T1000 (cell line): Measurements from ENCODE around the gene NELFE.
"Not testable (repeated sequence)": the region's sequence is repeated elsewhere in the genome, so short reads cannot be mapped to it uniquely, and the experiment has no call there.

ENCODE experiments used
- DNase-seq: peaks from one replicate; lab custom pipeline; 2025; ENCODE audit warnings: mixed read lengths; lab: John Stamatoyannopoulos, UW

NELFE gene, protein sequence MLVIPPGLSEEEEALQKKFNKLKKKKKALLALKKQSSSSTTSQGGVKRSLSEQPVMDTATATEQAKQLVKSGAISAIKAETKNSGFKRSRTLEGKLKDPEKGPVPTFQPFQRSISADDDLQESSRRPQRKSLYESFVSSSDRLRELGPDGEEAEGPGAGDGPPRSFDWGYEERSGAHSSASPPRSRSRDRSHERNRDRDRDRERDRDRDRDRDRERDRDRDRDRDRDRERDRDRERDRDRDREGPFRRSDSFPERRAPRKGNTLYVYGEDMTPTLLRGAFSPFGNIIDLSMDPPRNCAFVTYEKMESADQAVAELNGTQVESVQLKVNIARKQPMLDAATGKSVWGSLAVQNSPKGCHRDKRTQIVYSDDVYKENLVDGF

DNA sequence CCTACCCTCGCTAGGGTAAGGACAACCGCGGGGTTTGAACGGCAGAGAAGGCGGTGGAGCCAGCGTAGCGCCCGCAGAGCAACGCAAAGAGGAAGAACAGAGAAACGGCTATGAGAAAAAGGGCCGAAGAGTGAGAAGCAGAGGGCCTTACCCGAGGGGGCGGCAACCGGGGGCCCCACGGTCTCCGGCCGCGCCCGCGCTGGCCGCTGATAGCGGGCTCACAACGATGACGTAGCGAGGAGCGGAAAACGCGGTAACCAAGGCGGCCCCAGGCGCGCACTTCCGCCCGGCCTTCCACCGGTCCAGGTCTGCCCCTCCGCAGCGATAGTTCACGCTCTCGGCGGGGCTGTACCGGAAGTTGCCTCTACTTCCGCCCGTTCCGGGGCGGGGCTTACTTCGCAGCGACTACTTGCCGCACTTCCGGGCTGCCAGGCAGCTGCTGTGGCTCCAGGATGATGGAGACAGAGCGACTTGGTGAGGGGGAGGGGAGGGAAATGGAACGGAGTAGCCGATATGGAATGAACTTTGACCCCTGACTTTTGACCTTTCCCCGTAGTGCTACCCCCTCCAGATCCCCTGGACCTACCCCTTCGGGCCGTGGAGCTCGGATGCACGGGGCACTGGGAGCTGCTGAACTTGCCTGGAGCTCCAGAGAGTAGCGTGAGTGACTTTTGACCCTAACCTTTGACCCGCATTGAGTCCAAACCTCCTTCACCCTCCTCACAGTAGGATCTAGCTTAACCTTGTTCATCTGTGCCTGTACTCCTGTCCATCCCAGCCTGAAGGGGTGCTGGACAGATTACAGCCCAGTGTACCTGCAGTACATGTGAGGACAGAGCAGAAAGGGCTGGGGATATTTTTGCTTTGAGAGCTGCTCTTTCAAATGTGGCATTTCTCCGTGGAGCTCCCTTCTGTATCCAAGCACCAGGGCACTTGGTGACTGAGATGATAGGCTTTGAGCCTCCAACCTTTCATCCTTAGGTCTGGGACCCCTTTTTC, at the start of gene NELFE, which contains the start of gene SKIC2:
Gene NELFE (minus strand): TSS at position 231 of the 999 bp plus-strand sequence. CDS start 525 bp downstream, outside the sequence.
Gene SKIC2 (plus strand): TSS at position 435 of the 999 bp plus-strand sequence. CDS start 18 bp downstream, at position 453.
- peak; percentile 97 for DNase-seq

DNA sequence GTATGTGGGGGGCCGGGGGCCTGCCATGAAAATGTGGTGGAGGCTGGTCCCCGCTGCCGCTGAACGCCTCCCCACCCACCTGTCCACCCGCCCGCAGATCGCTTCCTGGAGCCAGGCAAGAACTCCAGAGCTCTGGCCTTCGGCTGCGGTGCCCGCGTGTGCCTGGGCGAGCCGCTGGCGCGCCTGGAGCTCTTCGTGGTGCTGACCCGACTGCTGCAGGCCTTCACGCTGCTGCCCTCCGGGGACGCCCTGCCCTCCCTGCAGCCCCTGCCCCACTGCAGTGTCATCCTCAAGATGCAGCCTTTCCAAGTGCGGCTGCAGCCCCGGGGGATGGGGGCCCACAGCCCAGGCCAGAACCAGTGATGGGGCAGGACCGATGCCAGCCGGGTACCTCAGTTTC, 49.3 kb upstream of the NELFE start:
- not testable (repeated sequence) for DNase-seq

- DNase-seq: not testable (repeated sequence)
These were observed 48.3 kb upstream of the NELFE start for GRCh38 chr6:32007086-32007485.

- not testable (repeated sequence) for DNase-seq
These were observed 47.3 kb upstream of the NELFE start for GRCh38 chr6:32005991-32006529.

DNA sequence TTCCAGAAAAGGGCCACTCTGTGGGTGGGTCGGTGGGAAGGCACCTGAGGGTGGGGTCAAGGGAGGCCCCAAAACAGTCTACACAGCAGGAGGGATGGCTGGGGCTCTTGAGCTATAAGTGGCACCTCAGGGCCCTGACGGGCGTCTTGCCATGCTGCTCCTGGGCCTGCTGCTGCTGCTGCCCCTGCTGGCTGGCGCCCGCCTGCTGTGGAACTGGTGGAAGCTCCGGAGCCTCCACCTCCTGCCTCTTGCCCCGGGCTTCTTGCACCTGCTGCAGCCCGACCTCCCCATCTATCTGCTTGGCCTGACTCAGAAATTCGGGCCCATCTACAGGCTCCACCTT, 46.7 kb upstream of the NELFE start:
- not testable (repeated sequence) for DNase-seq

GRCh38 chr6:32004864-32005537, 46.2 kb upstream of the NELFE start:
- not testable (repeated sequence) for DNase-seq

GRCh38 chr6:32004393-32004792, 45.6 kb upstream of the NELFE start:
- not testable (repeated sequence) for DNase-seq

- not testable (repeated sequence) for DNase-seq
These were observed 44.5 kb upstream of the NELFE start for GRCh38 chr6:32003301-32003700.

DNA sequence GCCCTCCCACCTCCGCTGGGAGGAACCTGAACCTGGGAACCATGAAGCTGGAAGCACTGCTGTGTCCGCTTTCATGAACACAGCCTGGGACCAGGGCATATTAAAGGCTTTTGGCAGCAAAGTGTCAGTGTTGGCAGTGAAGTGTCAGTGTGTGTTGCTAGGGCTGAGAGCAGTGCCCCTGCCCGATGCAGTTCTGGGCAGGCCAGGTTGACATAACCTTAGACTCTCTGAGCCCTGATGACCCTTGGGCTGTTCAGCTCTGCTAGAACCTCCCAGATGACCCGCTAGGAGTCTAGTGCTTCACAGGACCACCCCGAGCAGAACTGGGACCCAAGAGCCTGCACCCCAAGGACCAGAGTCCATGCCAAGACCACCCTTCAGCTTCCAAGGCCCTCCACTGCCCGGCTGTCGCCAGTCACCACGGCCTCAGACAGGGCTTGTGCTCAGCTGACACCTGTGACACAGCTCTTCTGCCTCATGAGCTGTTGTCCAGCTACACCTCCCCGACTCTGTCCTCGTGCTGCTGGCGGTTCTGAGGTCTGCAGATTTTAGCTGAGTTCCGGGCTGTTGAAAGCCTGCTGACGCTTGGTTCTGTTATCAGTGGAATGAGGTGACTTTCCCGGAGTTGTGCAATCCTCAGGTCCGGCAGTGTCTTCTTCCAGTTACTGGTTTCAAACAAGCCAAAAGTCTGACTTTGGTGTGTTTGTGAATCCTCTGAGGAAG, 43.9 kb upstream of the NELFE start:
- not testable (repeated sequence) for DNase-seq

DNA sequence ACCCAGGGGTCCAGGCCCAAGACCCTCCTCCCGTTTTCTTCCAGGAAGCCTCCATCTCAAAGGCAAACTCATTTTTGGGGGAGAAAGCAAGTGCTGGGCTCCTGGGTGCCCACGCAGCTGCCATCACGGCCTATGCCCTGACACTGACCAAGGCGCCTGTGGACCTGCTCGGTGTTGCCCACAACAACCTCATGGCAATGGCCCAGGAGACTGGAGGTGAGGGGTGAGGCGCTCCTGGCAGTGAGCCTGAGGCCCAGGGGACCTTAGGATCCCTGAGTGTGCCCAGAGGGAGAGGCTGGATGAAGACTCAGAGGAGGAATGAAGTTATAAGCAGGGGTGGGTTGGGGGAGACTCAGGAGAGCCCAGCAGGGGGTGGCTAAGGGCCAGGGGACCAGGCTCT, 37.6 kb upstream of the NELFE start:
- DNase-seq: not testable (repeated sequence)

GRCh38 chr6:31994421-31994820, 35.6 kb upstream of the NELFE start:
- not testable (repeated sequence) for DNase-seq

DNA sequence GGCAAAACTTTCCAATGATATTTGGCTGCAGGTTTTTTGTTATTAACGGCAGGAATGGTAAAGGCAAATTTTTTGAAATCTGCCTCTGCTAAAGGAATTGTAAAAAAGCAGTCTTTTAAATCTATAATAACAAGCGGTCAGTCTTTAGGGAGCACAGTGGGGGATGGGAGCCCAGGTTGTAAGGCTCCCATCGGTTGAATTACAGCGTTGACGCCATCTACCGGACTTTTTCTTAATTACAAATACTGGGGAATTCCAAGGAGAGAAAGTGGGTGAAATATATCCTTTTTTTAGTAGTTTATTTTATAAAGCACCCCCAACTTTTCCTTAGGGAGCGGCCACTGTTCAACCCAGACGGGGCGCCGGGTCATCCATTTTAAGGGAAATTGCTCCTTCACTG, 30.6 kb upstream of the NELFE start:
- not testable (repeated sequence) for DNase-seq

GRCh38 chr6:31981744-31982143, 23.0 kb upstream of the NELFE start, which contains the start of gene C4A:
Gene C4A (plus strand): TSS chr6:31982057. CDS start chr6:31982108, 51 bp downstream.
- not testable (repeated sequence) for DNase-seq

GRCh38 chr6:31980998-31981397, 22.2 kb upstream of the NELFE start:
- DNase-seq: not testable (repeated sequence)

DNA sequence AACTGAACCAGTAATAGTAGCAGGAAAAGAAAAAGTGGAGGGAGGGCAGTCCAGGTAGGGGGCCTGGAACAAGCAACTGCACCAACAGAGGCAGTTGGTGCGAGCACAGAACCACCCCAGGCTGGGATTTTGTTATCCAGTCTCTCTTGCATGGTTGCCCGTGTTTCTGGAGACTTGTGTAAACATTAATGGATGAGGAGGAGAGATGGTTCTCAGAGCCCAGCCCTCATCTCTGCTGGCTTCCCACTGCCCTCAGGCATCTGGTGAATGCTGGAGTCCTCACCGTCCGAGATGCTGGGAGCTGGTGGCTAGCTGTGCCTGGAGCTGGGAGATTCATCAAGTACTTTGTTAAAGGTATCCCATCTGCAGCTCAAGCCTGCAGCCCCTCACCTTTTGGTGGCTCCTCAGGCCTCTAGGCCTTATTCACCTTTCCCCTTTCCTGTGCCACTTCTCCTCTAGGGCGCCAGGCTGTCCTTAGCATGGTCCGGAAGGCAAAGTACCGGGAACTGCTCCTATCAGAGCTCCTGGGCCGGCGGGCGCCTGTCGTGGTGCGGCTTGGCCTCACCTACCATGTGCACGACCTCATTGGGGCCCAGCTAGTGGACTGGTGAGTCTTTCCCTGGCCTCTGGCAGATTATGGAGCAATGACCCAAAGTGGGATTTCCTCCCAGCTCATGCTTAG, 21.6 kb upstream of the NELFE start:
- DNase-seq: not testable (repeated sequence)

DNA sequence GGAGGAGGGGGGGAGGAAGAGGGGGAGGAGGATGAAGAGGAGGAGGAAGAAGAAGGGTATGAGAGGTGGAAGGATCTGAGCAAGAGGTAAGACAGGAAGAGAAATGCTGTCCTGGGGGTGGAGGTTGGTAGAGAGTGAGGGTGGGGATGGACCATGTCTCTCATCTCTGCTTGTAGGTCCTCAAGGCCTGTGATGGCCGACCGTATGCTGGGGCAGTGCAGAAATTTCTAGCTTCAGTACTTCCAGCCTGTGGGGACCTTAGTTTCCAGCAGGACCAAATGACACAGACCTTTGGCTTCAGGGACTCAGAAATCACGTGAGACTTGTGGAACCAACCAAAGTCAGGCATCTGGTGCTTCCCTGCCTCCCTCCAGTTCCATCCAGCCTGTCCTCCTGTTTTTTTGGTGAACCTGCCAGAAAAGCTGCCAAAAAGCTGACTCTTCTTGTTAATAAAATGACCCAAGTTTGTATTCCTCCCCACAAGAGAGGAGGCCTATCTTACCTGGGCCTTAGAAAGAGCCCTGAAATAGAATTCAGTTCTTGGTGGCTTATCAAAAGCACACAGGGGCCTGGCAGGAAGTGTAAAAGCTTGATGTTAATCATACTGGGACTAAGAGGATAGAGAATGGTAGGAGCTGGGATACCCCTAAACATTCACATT, 20.6 kb upstream of the NELFE start:
- DNase-seq: no peak

GRCh38 chr6:31978831-31979230, 20.1 kb upstream of the NELFE start:
- DNase-seq: no peak

DNA sequence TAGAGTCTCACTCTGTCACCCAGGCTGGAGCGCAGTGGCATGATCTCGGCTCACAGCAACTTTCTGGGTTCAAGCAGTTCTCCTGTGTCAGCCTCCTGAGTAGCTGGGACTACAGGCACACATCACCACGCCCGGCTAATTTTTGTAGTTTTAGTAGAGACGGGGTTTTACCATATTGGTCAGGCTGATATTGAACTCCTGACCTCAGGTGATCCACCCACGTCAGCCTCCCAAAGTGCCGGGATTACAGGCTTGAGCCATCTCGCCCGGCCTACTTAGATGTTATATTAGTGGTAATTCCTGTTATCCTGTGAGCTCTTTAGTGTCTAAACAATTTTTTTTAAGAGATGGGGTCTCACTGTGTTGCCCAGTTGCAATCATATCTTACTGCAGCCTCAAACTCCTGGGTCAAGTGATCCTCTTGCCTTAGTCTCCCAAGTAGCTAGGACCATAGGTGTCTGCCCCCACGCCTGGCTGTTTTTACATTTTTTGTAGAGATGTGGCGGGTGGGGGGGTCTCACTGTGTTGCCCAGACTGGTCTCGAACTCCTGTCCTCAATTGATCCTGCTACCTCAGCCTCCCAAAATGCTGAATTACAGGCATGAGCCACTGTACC, 19.2 kb upstream of the NELFE start:
- no peak for DNase-seq

- not testable (repeated sequence) for DNase-seq
These were observed 17.3 kb upstream of the NELFE start for GRCh38 chr6:31976065-31976464.
